ENCODE results near the gene FIGNL1.

Gene FIGNL1

GRCh38 chr7:50449881-50450589 is at the start of gene FIGNL1:
Gene FIGNL1 (minus strand): TSS chr7:50450350. CDS start chr7:50447287, 3,063 bp downstream.
- FAIRE-seq, result no peak

GRCh38 chr7:50499092-50499491 is 48.9 kb upstream of the FIGNL1 start:
- FAIRE-seq, result no peak

DNA sequence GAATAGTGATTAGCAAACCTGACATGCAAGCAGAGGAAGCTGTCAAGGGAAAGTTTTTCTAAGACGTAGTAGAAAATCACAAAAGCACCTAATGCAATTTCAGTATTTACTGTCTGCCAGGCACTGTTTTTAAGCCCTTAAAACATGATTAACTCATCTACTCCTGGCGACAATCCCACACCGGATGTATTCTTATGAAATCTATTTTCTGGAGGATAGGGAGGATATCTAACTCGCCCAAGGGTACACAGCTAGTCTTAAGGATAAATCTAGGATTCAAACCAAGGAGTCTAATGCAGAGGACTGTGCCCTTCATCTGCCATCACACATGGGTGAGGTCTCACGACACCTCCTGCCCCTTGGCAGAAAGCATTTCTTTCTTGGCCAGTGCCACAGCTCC is 47.8 kb upstream of the FIGNL1 start:
- FAIRE-seq, result no peak

GRCh38 chr7:50497068-50497642 is 47.0 kb upstream of the FIGNL1 start:
- no peak for FAIRE-seq

DNA sequence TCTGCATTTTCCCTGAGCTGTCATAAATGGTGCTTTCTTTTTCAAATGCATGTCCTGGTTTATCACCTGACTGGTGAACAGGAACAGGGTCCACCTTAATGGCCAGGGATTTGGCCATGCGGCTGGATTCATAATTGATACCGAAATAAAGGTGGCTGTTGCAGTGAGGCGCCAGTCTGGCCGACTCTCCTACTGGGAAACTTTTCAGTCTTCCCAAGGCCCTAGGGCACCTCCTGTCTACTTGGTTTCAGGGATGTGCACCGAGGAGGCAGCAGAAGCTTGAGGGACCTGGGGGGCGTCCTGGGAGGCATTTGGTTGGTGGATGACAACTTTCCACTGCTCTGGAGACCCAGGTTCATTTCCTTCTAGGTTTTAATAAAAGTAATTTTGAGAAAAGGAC is 46.4 kb upstream of the FIGNL1 start:
- no peak for FAIRE-seq

- FAIRE-seq, result no peak
Observed at GRCh38 chr7:50495746-50496145, 45.6 kb upstream of the FIGNL1 start.

DNA sequence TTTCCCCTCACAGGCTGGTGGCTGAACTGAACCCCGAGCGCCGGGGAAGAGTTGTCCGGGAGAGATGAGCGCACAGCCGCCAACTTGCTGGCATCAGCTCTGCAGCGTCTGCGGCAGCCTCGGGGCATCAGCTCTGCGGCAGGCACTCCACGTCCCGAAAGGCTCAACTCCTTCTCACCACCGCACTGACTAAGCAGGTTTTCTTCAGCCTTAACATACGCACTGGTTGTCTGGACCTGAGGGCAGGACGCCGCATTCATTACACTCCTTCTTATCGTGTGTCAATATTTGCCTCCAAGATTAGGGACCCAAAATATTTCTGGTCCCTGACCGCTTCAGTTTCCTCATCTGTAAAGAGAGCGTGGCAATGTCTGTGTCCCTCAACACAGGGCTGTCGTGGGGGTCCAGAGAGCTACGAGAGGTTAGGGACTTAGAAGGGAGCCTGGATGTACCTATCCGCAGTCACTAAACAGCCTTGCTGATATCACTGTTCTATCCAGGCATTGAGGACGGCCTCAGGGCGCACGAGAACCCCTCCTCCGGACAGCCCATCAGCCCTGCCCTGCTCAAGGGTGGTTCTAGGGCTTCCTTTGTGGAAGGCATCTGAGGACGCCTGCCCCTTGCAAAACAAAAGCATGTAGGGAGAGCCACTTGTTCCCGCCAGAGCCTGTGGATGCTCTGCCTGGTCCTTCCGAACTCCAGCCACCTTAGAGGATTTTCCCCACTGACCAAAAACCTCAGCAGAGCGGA is 42.8 kb upstream of the FIGNL1 start:
- FAIRE-seq, result no peak

DNA sequence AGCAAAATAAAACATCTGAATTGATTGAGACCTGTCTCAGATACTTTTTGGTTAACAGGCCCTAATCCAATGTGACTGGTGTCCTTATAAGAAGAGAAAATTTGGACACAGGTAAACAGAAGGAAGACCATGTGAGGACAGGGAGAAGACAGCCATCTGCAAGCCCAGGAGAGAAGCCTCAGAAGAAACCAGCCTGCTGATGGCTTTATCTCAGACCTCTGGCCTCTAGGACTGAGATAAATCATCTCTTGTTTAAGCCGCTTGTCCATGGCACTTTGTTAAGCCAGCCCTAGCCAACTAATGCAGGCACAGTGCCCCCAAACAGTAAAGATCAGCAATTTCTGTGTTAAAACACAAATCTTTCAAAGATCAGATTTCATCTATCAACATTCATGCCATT is 41.8 kb upstream of the FIGNL1 start:
- FAIRE-seq, result no peak

GRCh38 chr7:50491209-50491608 is 41.1 kb upstream of the FIGNL1 start:
- no peak for FAIRE-seq

DNA sequence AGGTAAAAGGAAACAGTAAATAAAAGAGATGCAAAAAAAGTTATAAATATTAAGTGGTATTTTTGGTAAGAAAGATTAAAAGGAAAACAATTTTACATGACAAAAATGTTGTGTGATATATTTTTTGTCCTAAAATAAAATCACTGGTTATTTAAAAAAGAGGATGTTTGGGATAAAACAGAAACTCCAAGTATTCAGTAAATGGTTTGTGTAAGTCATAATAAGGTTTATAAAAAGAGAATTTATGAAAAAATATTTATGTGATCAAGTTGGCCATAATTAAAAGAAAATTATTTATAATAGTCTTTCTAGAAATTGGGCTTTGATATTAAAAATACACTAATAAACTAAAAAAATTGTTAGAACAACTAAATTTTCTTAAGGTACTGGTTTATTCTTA is 38.2 kb upstream of the FIGNL1 start:
- FAIRE-seq, result no peak

GRCh38 chr7:50486512-50486911 is 36.4 kb upstream of the FIGNL1 start:
- FAIRE-seq, result no peak

GRCh38 chr7:50481867-50482266 is 31.7 kb upstream of the FIGNL1 start:
- FAIRE-seq, result no peak

DNA sequence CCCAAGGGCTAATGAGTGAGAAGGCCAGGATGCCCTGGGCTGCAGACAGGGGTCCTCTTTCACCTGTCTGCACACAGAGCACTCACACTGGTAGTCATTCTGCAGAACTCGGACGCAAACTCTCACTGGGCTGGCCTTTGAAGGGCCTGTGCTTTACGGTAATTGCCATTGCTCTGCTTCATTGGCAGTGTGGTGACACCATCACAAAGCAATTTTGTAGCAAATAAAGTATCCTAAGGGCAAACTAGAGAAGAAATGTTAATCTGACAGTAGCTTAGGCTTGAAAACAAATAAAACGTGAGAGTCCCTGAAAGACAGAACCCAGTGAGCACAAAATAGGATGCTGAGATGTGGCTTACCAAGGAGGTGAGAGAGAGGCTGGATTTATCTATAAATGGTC is 30.6 kb upstream of the FIGNL1 start:
- FAIRE-seq, result no peak

DNA sequence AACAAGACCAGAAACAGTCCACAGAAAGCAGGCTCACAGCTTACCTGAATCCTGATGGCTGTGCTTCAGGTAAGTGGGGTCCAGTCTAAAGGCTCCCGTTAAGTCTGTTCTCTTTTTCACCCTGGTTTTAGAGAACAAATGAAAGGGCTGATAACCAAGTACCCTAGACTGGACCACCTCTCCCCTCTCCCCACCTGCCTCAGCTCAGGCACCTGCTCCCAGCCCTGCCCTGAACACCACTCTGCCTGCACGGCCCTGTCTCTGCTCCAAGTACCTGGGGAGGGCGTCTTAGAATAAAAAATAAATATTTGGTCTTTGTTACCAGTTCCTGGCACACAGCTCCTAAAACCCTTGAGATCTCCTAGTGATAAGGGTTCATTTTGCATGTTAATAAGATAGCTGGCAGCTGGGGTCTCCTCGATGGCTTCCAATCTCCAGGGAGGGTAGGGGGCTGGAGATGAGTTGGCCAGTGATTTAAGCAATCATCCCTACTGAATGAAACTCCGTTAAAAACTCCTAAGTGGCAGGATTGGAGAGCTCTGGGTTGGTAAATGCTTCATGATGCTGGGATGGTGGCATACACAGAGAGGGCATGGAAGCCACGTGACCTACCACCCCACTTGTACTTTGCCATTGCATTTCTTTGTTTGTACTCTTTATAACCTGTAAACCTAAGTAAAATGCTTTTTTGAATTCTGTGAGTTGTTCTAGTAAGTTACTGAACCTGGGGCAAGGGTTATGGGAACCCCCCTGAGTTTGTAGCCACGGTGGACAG is 29.8 kb upstream of the FIGNL1 start:
- FAIRE-seq, result no peak

DNA sequence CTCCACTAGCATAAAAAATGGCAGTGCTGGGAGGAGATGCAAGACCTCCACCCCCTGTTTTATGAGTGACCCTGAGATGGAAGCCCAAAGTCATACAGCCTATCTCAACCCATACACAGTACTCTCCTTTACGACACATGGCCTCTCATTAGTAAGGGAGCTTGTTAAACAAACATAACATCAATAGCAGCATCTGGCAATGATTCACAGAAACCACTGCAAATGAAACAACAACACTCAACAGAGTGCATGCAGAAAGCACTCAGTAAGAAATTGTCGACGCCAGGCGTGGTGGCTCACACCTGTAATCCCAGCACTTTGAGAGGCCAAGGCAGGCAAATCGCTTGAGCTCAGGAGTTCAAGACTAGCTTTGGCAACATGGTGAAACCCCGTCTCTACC is 27.5 kb upstream of the FIGNL1 start:
- FAIRE-seq, result no peak

DNA sequence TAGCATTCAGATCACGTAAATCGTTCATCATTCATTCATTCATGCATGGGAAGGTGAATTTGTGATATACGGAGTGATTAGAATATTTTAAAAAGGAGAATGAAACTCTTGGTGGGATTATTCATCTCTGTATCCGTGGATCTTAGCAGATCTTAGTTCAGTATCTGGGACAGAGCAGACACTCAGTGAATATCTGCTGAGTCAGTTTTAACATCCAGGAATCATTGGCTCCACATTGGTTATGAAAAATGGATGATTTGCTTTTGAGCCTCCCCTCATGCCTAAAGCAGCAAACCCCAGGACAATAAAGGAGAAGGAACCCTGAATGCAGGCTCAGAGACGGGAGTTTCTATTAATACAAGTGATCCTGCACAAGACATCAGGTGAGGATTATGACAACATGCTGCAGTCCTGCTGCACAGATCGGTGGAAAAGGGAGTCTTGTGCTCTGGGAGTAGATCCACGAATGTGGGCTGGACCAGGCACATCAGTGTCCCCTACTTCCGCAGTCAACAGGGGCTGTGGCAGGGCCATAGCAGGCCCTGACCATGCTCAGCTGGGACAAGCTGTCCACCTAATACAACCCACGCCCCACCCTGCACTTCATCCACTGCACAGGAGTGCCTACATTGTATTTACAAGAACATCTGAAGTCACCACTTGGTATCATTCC is 26.9 kb upstream of the FIGNL1 start:
- no peak for FAIRE-seq

- FAIRE-seq, result no peak
Observed at GRCh38 chr7:50475340-50475739, 25.2 kb upstream of the FIGNL1 start.

DNA sequence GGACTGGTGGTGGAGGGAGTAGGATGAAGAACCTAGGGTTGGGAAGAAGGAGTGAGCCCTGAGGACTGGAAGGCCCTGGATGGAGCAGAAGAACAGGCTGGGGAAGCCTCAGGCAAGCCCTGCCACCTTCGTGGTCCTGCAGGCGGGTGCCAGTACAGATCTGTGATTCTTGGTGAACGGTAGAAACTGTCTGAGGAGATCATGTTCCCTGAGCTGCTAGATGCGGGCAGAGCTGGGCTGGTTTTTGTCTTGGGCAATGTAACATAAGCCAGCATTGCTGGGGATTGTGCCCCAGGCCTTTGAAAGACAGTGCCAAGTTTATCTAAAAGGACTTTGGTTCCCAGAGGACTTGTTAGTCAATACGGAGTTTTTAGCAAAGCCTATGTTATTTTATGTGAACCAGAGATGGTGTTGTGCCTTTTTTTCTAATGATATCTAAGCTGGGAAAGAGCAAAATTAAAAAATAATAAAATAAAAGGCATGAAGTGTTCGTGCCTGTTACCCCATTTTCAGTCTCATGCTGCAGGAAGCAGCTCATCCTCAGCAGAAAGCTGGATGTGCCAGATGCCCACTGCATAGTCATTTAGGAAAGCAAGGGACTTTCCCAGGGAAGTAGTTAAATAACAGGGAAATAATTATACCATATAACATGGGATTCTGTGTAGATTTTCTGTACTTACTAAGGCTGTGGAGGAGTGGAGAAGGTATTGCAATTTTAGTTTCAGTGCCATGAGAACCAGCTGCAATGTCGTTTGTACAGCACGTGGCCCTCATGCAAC is 24.4 kb upstream of the FIGNL1 start:
- FAIRE-seq, result no peak

- FAIRE-seq, result no peak
Observed at GRCh38 chr7:50473531-50473930, 23.4 kb upstream of the FIGNL1 start.

DNA sequence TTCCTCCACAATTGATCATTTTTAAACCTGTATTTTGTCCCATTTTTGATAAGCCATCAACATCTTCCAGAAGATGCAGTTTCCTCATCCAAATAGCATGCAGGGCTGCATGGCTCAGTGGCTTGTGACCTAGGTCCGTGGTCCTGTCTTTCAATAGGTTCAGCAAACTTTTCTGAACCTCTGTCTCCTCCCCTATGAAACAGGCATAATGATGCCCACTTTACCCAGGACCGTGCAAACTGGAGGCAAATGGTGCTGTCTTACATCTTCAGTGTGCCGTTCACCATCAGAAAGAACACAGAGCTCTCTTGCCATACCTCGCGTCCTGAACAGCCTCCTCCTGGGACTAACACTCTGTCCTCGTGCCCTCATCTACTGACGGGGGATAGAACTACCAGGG is 22.3 kb upstream of the FIGNL1 start:
- FAIRE-seq, result no peak

GRCh38 chr7:50471970-50472369 is 21.8 kb upstream of the FIGNL1 start:
- no peak for FAIRE-seq
